Endothelial cell of umbilical vein (primary cell): ENCODE results near the gene PRDM11. TPM values are rescaled to one million over a fixed set of nuclear protein-coding genes. Genes with fewer than 3 reads are reported as not detected.

Source experiments
- BruUV-seq: library from RNA; stranded (reverse); fragments of 400-500 nt; replicated peaks from 2 replicates; lab custom pipeline; 2021; lab: Mats Ljungman, UMichigan
- CTCF ChIA-PET: fragments of 300-600, 350-600 bp; sonication (Branson Sonifier 250); formaldehyde crosslinking; loops from one replicate; lab custom pipeline; 2021; ENCODE audit warnings: antibody characterized with exemption, inconsistent platforms; lab: Charles Lee
- POLR2A ChIA-PET: fragments of 300-600, 350-600 bp; sonication (Branson Sonifier 250); formaldehyde crosslinking; loops from one replicate; lab custom pipeline; 2021; ENCODE audit warnings: antibody characterized with exemption, inconsistent platforms; lab: Charles Lee
- DNase-seq: peaks from one replicate; pipeline ENCODE4 v3.0.0-alpha.2; 2011; ENCODE audit warnings: low read depth, low spot score
- FAIRE-seq: peaks from 2 replicates; lab custom pipeline; 2011; peaks lifted over from hg19 to GRCh38; lab: Jason Lieb, UNC
- H2AFZ ChIP-seq: 2 replicates; pipeline ENCODE4 v1.6.0; 2012; ENCODE audit warnings: low read depth, low read length, control low read depth, inconsistent platforms
- H3K27ac ChIP-seq: 2 replicates; pipeline ENCODE4 v1.5.1; 2011; ENCODE audit warnings: low read depth, mild to moderate bottlenecking, control low read depth, low read length, moderate library complexity; ENCODE audit not compliant: insufficient read depth
- H3K27me3 ChIP-seq, 2 experiments: 2 replicates each; pipeline versions ENCODE4 v1.6.0 to v1.6.1; 2011; ENCODE audit warnings: low read length in 2 of 2, mixed read lengths in 1 of 2; ENCODE audit not compliant: control insufficient read depth in 2 of 2, insufficient read depth in 2 of 2
- H3K36me3 ChIP-seq, 2 experiments: 2 replicates in 1 of 2; 3 replicates in 1 of 2; pipeline ENCODE4 v1.5.1; 2011; ENCODE audit warnings: low read length in 2 of 2, mild to moderate bottlenecking in 1 of 2, moderate library complexity in 1 of 2; ENCODE audit not compliant: control insufficient read depth in 2 of 2, insufficient read depth in 2 of 2; ENCODE audit errors: extremely low read depth in 1 of 2
- H3K4me1 ChIP-seq: 3 replicates; pipeline ENCODE4 v1.5.1; 2011; ENCODE audit warnings: mild to moderate bottlenecking, low read length; ENCODE audit not compliant: control insufficient read depth, insufficient read depth; ENCODE audit errors: extremely low read depth
- H3K4me2 ChIP-seq: 2 replicates; pipeline ENCODE4 v1.6.1; 2011; ENCODE audit warnings: low read length, control low read depth, mixed read lengths; ENCODE audit not compliant: insufficient read depth
- H3K4me3 ChIP-seq, 3 experiments: fragments of 200-600 bp in 1 of 3; sonication (generic), shearing (Covaris generic) in 1 of 3; replicated peaks in 1 of 3; 2 replicates each; pipeline ENCODE4 v1.5.1; 2011 to 2016; ENCODE audit warnings: control low read depth in 3 of 3, low read length in 3 of 3, mild to moderate bottlenecking in 2 of 3, inconsistent platforms in 1 of 3, low read depth in 1 of 3, moderate library complexity in 1 of 3; ENCODE audit not compliant: insufficient read depth in 1 of 3
- H3K79me2 ChIP-seq: 2 replicates; pipeline ENCODE4 v1.6.0; 2012; ENCODE audit warnings: low read length, inconsistent platforms; ENCODE audit not compliant: control insufficient read depth, insufficient read depth
- H3K9ac ChIP-seq: replicated peaks from 2 replicates; pipeline ENCODE3; 2011; ENCODE audit warnings: low read length, control low read depth; ENCODE audit not compliant: insufficient read depth; ENCODE audit errors: extremely low read depth
- H3K9me1 ChIP-seq: replicated peaks from 3 replicates; pipeline ENCODE4 v1.6.0; 2011; ENCODE audit warnings: mild to moderate bottlenecking, low read length; ENCODE audit not compliant: control insufficient read depth, insufficient read depth; ENCODE audit errors: extremely low read depth
- H3K9me3 ChIP-seq: replicated peaks from 2 replicates; pipeline ENCODE4 v1.5.1; 2012; ENCODE audit warnings: low read length, inconsistent platforms; ENCODE audit not compliant: control insufficient read depth, insufficient read depth
- H4K20me1 ChIP-seq: replicated peaks from 2 replicates; pipeline ENCODE3; 2011; ENCODE audit warnings: mild to moderate bottlenecking, low read length; ENCODE audit not compliant: control insufficient read depth, insufficient read depth; ENCODE audit errors: extremely low read depth
- FOS ChIP-seq: IDR thresholded peaks from 2 replicates; pipeline ENCODE4 v1.6.1; 2011; ENCODE audit warnings: mild to moderate bottlenecking, low read length, moderate library complexity, borderline replicate concordance; ENCODE audit not compliant: insufficient read depth
- MAX ChIP-seq: IDR thresholded peaks from 2 replicates; pipeline ENCODE4 v1.6.1; 2011; ENCODE audit not compliant: insufficient read depth, insufficient read length
- MYC ChIP-seq: IDR thresholded peaks from one replicate; pipeline ENCODE4 v1.6.1; 2011; ENCODE audit warnings: mild to moderate bottlenecking, low read depth, low read length
- POLR2A ChIP-seq: IDR thresholded peaks from 2 replicates; pipeline ENCODE4 v1.6.1; 2012; ENCODE audit warnings: low read depth, mild to moderate bottlenecking, control low read depth, low read length
- POLR2AphosphoS5 ChIP-seq: IDR thresholded peaks from 2 replicates; pipeline ENCODE4 v1.6.1; 2012; ENCODE audit warnings: low read depth, mild to moderate bottlenecking, control low read depth, low read length, moderate library complexity; ENCODE audit not compliant: insufficient read depth
- dilution Hi-C: fragments of 300-500 bp; cut with MboI; formaldehyde crosslinking; loops from one replicate; pipeline ENCODE4 v1.15.0; 2019; ENCODE audit warnings: low sequenced_read_pairs; ENCODE audit not compliant: extremely low pct_ligation_motif_present
- intact Hi-C: fragments of 100-400 bp; cut with micrococcal nuclease; formaldehyde crosslinking; loops from one replicate; pipeline ENCODE4 v1.10.0; 2022
- polyA plus RNA-seq, 4 experiments: library from polyadenylated mRNA; depleted of rRNA in 3 of 4; stranded (reverse) in 3 of 4; unstranded in 1 of 4; fragments of >200 nt; gene quantifications; 2 replicates each; pipeline versions ENCODE4 v1.2.1 to v1.2.3, GENCODE V29; 2011 to 2012; ENCODE audit warnings: missing spikeins in 1 of 4
- total RNA-seq: library from RNA; stranded (reverse); gene quantifications from 2 replicates; pipeline ENCODE4 v1.2.3, GENCODE V29; 2021

The PRDM11 gene
- total and polyA plus RNA-seq, 2 donors (not counting 3 experiments of a cell fraction or from before 2014, with no cell fraction given) = 6.9 to 14.1 TPM

GRCh38 chr11:45162916-45163879 is 16.8 kb downstream of the PRDM11 start:
- Histone ChIP-seq H3K27ac (no peak overlapping the region), H2AFZ (no peak overlapping the region), H3K9me3 (no peaks in the 10 kb centered on the region), H3K4me2 (no peak overlapping the region), H3K4me3 (no peak overlapping the region), H3K4me1 (no peaks in the 10 kb centered on the region), H3K27me3 (no peaks in the 10 kb centered on the region), H3K9ac (no peak overlapping the region), H3K9me1 (no peaks in the 10 kb centered on the region), H4K20me1 (no peaks in the 10 kb centered on the region), H3K36me3 (no peaks in the 10 kb centered on the region), H3K79me2 (no peaks in the 10 kb centered on the region)
- ChIA-PET CTCF (interaction anchor here (1.5 kb wide), 1 partner anchor 9 kb away, joined by 5 read pairs; no protein-coding TSS in a partner anchor), POLR2A (no interaction called here)
- no peak for TF ChIP-seq MYC
- BruUV-seq = no TSS peak
- DNase-seq (no peak), FAIRE-seq (no peak)
- intact Hi-C loops = no loop called here
- dilution Hi-C loops = no loop called here

- no peaks in the 10 kb centered on the region for H3K9me1 ChIP-seq
- intact Hi-C loops = no loop called here
- FAIRE-seq = no peak
- no TSS peak for BruUV-seq
- H3K27ac ChIP-seq = no peak overlapping the region
- H3K9ac ChIP-seq = no peak overlapping the region
- H3K79me2 ChIP-seq = no peaks in the 10 kb centered on the region
- ChIA-PET POLR2A (no interaction called here), CTCF (interaction anchor here (1.5 kb wide), 1 partner anchor 8 kb away, joined by 5 read pairs; no protein-coding TSS in a partner anchor)
- H3K4me2 ChIP-seq = no peak overlapping the region
- no peaks in the 10 kb centered on the region for H3K36me3 ChIP-seq
- DNase-seq = peak; percentile 10
- H3K4me3 ChIP-seq = no peak overlapping the region
- no peaks in the 10 kb centered on the region for H3K4me1 ChIP-seq
- dilution Hi-C loops = no loop called here
- no peaks in the 10 kb centered on the region for H4K20me1 ChIP-seq
- no peaks in the 10 kb centered on the region for H3K9me3 ChIP-seq
- no peak overlapping the region for H2AFZ ChIP-seq
- H3K27me3 ChIP-seq = no peaks in the 10 kb centered on the region
- TF ChIP-seq POLR2A (no peak), MAX (no peak), MYC (no peak), FOS (no peak), POLR2AphosphoS5 (no peak)
Observed at GRCh38 chr11:45163956-45164575, 17.6 kb downstream of the PRDM11 start.
